ENCODE results near the gene ZP2.
"Not testable (repeated sequence)": the region's sequence is repeated elsewhere in the genome, so short reads cannot be mapped to it uniquely, and the experiment has no call there.

The ZP2 gene

GRCh38 chr16:21157632-21158031 lies 53.7 kb downstream of the ZP2 start:
- Mint-ChIP-seq H3K27ac (peak overlapping the region; percentile 67), H3K9me3 (no peaks in the 10 kb centered on the region), H3K4me1 (ENCODE audit: low read depth) (peaks cover 29% of the 10 kb centered on the region), H3K4me3 (peak overlapping the region; percentile 84), H3K36me3 (ENCODE audit: low read depth) (peaks cover 12% of the 10 kb centered on the region), H3K27me3 (no peaks in the 10 kb centered on the region)
- DNase-seq: no peak

GRCh38 chr16:21156767-21157467 lies 54.5 kb downstream of the ZP2 start:
- Mint-ChIP-seq H3K27ac (no peak overlapping the region), H3K36me3 (ENCODE audit: low read depth) (peaks cover 9% of the 10 kb centered on the region), H3K9me3 (no peaks in the 10 kb centered on the region), H3K27me3 (no peaks in the 10 kb centered on the region), H3K4me1 (ENCODE audit: low read depth) (peaks cover 26% of the 10 kb centered on the region), H3K4me3 (no peak overlapping the region)
- no peak for DNase-seq

GRCh38 chr16:21156011-21156410 lies 55.4 kb downstream of the ZP2 start:
- H3K27ac Mint-ChIP-seq; H3K4me3 Mint-ChIP-seq; H3K36me3 Mint-ChIP-seq (ENCODE audit: low read depth); H3K27me3 Mint-ChIP-seq; DNase-seq; H3K9me3 Mint-ChIP-seq: not testable (repeated sequence)
- H3K4me1 Mint-ChIP-seq (ENCODE audit: low read depth): peaks cover 25% of the 10 kb centered on the region

- not testable (repeated sequence) for H3K27ac Mint-ChIP-seq
Measured at GRCh38 chr16:21153124-21153729, 58.1 kb downstream of the ZP2 start.

GRCh38 chr16:21152160-21153030 lies 59.0 kb downstream of the ZP2 start:
- not testable (repeated sequence) for H3K36me3 Mint-ChIP-seq (ENCODE audit: low read depth); H3K4me1 Mint-ChIP-seq (ENCODE audit: low read depth); H3K27ac Mint-ChIP-seq; H3K9me3 Mint-ChIP-seq; H3K4me3 Mint-ChIP-seq; DNase-seq
- H3K27me3 Mint-ChIP-seq: peaks cover 34% of the 10 kb centered on the region

More at GRCh38 chr16:21153124-21153729, 58.1 kb downstream of the ZP2 start:
- not testable (repeated sequence) for H3K36me3 Mint-ChIP-seq (ENCODE audit: low read depth); H3K4me3 Mint-ChIP-seq; DNase-seq; H3K4me1 Mint-ChIP-seq (ENCODE audit: low read depth); H3K9me3 Mint-ChIP-seq
- H3K27me3 Mint-ChIP-seq: peaks cover 26% of the 10 kb centered on the region

GRCh38 chr16:21150375-21151001 lies 60.9 kb downstream of the ZP2 start, which contains the start of gene DNAH3:
TSS of gene DNAH3 (minus strand) at chr16:21150846. CDS start at chr16:21150319, 527 bp downstream.
- Mint-ChIP-seq H3K4me3 (no peak within 1 kb of the TSS), H3K27me3 (peaks cover 49% of the 10 kb centered on the region), H3K9me3 (no peaks in the 10 kb centered on the region), H3K27ac (no peak within 1 kb of the TSS), H3K36me3 (ENCODE audit: low read depth) (no peaks in the 10 kb centered on the region), H3K4me1 (ENCODE audit: low read depth) (no peaks in the 10 kb centered on the region)
- DNase-seq: no peak

Measured in activated T-cell treated with anti-CD3 and anti-CD28 coated beads, Interleukin-2, amount 50 U/mL, for 24 hours (primary cell).